Neutrophil (primary cell): ENCODE results near the gene FSIP2.

Experiments
- H3K27ac ChIP-seq: fragments of 200-600 bp; sonication (generic); 2 replicates; pipeline ENCODE4 v1.5.1; 2016; ENCODE audit warnings: mild to moderate bottlenecking, moderate library complexity
- H3K27me3 ChIP-seq: fragments of 200-600 bp; sonication (generic); 2 replicates; pipeline ENCODE4 v1.6.0; 2016; ENCODE audit warnings: mild to moderate bottlenecking
- H3K36me3 ChIP-seq: fragments of 200-600 bp; sonication (generic); 2 replicates; pipeline ENCODE4 v1.5.1; 2017
- H3K4me1 ChIP-seq, 2 experiments: fragments of 200-600 bp in 1 of 2; sonication (generic) in 1 of 2; 1 replicate in 1 of 2; 2 replicates in 1 of 2; pipeline versions ENCODE4 v1.5.1 to v1.6.1; 2013 to 2016; ENCODE audit warnings: low read depth in 1 of 2, low read length in 1 of 2, mild to moderate bottlenecking in 1 of 2, moderate library complexity in 1 of 2; ENCODE audit not compliant: control insufficient read depth in 1 of 2, insufficient read depth in 1 of 2
- H3K4me3 ChIP-seq, 2 experiments: fragments of 200-600 bp in 1 of 2; sonication (generic) in 1 of 2; 1 replicate in 1 of 2; 2 replicates in 1 of 2; pipeline ENCODE4 v1.5.1; 2013 to 2016; ENCODE audit warnings: low read depth in 1 of 2, low read length in 1 of 2, mild to moderate bottlenecking in 1 of 2, moderate library complexity in 1 of 2
- H3K9me3 ChIP-seq: fragments of 200-600 bp; sonication (generic); 2 replicates; pipeline ENCODE4 v1.5.1; 2016
- TF ChIP-seq, protein P1 (sequence below): fragments of 200-600 bp; sonication (generic); IDR thresholded peaks from 2 replicates; pipeline ENCODE4 v1.5.1; 2016; ENCODE audit warnings: antibody characterized with exemption

The FSIP2 gene

DNA sequence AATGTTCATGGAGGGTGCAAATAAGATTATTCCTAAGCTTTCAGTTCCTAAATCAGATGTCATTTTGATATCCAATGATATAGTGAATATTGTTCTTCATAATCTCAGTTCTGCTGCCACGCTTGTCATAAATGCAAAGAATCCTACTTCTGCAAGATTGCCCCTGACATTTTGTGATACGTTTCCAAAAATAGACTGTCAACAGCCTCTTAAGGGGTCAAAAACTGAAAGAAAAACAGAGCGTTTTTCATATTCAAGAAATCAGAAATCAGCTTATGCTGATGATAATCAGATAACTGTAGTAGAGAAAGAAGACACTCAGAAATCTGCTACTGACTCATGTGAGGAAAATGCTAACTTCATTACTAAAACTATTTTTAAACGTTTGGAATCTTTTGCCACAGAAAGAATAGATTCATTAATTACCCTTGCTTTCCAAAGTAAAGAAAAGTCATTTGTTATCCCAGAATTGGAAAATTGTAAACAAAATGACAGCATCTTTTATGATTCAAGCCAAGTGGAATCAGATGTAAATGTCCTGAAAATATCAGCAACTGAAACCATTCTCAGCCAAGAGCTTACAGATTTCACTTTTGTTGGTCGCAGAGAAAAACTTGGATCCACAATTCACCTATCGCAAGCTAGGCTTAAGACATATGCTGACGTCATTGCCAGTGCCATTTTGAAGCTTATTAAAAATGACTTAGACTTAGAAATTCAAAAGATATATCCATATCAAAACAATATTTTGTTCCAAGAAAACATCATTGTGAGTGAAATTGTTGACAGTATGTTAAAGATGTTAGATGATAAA is 55.1 kb downstream of the FSIP2 start:
- H3K4me1 ChIP-seq = no peaks in the 10 kb centered on the region
- H3K9me3 ChIP-seq = no peaks in the 10 kb centered on the region
- no peaks in the 10 kb centered on the region for H3K36me3 ChIP-seq
- TF ChIP-seq, protein P1, sequence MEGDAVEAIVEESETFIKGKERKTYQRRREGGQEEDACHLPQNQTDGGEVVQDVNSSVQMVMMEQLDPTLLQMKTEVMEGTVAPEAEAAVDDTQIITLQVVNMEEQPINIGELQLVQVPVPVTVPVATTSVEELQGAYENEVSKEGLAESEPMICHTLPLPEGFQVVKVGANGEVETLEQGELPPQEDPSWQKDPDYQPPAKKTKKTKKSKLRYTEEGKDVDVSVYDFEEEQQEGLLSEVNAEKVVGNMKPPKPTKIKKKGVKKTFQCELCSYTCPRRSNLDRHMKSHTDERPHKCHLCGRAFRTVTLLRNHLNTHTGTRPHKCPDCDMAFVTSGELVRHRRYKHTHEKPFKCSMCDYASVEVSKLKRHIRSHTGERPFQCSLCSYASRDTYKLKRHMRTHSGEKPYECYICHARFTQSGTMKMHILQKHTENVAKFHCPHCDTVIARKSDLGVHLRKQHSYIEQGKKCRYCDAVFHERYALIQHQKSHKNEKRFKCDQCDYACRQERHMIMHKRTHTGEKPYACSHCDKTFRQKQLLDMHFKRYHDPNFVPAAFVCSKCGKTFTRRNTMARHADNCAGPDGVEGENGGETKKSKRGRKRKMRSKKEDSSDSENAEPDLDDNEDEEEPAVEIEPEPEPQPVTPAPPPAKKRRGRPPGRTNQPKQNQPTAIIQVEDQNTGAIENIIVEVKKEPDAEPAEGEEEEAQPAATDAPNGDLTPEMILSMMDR = no peak
- no peak overlapping the region for H3K4me3 ChIP-seq
- no peak overlapping the region for H3K27ac ChIP-seq
- H3K27me3 ChIP-seq = no peaks in the 10 kb centered on the region

DNA sequence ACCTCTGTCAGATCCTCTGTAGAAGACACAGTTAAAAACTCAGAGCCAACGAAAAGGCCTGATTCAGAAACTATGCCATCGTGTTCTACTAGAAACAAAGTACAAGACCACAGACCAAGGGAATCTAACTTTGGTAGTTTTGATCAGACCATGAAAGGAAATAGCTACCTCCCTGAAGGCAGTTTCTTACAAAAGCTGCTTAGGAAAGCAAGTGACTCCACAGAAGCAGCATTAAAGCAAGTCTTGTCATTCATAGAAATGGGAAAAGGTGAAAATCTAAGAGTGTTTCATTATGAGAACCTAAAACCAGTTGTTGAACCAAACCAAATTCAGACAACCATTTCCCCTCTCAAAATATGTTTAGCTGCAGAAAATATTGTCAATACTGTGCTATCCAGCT is 58.2 kb downstream of the FSIP2 start:
- no peak overlapping the region for H3K27ac ChIP-seq
- TF ChIP-seq, protein P1 = no peak
- H3K36me3 ChIP-seq = no peaks in the 10 kb centered on the region
- no peaks in the 10 kb centered on the region for H3K27me3 ChIP-seq
- no peaks in the 10 kb centered on the region for H3K9me3 ChIP-seq
- no peak overlapping the region for H3K4me3 ChIP-seq
- no peaks in the 10 kb centered on the region for H3K4me1 ChIP-seq

DNA sequence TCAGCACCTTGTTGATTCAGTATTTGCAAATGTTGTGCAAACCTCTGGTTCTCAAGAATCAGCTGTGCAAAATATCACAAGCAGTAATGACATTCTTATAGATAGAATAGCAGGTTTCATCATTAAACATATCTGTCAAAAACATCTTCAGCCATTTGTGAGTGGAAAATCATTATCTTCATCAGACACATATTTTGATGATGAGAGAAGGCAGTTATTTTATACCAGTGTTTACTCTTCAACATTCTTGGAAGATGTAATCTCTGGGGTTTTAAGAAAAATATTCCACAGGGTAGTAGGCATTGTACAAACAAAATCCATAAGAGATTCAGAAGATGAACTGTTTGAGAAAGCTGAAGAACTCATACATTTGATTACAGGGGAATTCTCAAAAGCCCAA is 64.3 kb downstream of the FSIP2 start:
- TF ChIP-seq, protein P1 = no peak
- Histone ChIP-seq H3K4me3 (no peak overlapping the region), H3K27ac (no peak overlapping the region), H3K36me3 (no peaks in the 10 kb centered on the region), H3K27me3 (no peaks in the 10 kb centered on the region), H3K9me3 (no peaks in the 10 kb centered on the region), H3K4me1 (no peaks in the 10 kb centered on the region)

DNA sequence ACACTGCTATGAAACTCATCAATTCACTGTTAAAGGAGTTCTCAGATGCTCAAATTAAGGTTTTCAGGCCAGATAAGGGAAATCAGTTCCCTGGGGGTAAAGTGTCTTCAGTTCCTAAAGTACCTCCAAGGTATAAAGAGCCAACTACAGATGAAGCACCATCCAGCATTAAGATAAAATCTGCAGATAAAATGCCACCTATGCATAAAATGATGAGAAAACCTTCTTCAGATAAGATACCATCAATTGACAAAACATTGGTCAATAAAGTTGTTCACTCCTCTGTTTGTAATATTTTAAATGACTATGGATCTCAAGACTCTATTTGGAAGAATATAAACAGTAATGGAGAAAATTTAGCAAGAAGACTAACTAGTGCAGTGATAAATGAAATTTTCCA is 68.2 kb downstream of the FSIP2 start:
- Histone ChIP-seq H3K4me1 (no peaks in the 10 kb centered on the region), H3K36me3 (no peaks in the 10 kb centered on the region), H3K27me3 (no peaks in the 10 kb centered on the region), H3K4me3 (no peak overlapping the region), H3K9me3 (no peaks in the 10 kb centered on the region), H3K27ac (no peak overlapping the region)
- TF ChIP-seq, protein P1 = no peak

DNA sequence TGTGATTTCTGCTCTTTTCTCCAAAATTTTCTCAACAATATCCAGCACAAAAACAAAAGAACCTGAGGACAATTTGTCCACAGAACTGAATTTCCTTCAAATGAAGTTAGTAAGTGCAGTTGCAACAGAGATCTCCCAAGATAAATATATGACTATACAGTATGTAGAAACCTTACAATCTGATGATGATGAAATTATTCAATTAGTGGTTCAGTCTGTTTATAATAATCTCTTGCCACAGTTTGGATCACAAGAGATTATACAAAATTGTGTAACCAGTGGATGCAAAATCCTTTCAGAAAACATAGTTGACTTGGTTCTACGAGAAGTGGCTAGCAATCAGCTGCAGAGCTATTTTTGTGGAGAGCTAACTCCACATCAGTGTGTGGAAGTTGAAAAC is 68.7 kb downstream of the FSIP2 start:
- Histone ChIP-seq H3K9me3 (no peaks in the 10 kb centered on the region), H3K4me3 (no peak overlapping the region), H3K36me3 (no peaks in the 10 kb centered on the region), H3K27me3 (no peaks in the 10 kb centered on the region), H3K4me1 (no peaks in the 10 kb centered on the region), H3K27ac (no peak overlapping the region)
- TF ChIP-seq, protein P1 = no peak
